Measurements from ENCODE around the gene AOC3. TPM values are rescaled to one million over a fixed set of nuclear protein-coding genes. Genes with fewer than 3 reads are reported as not detected.
"Not testable (repeated sequence)": the region's sequence is repeated elsewhere in the genome, so short reads cannot be mapped to it uniquely, and the experiment has no call there.

The AOC3 gene
- total and polyA plus RNA-seq, 4 donors, result 50.0 to 154 (median 69.2) TPM

DNA sequence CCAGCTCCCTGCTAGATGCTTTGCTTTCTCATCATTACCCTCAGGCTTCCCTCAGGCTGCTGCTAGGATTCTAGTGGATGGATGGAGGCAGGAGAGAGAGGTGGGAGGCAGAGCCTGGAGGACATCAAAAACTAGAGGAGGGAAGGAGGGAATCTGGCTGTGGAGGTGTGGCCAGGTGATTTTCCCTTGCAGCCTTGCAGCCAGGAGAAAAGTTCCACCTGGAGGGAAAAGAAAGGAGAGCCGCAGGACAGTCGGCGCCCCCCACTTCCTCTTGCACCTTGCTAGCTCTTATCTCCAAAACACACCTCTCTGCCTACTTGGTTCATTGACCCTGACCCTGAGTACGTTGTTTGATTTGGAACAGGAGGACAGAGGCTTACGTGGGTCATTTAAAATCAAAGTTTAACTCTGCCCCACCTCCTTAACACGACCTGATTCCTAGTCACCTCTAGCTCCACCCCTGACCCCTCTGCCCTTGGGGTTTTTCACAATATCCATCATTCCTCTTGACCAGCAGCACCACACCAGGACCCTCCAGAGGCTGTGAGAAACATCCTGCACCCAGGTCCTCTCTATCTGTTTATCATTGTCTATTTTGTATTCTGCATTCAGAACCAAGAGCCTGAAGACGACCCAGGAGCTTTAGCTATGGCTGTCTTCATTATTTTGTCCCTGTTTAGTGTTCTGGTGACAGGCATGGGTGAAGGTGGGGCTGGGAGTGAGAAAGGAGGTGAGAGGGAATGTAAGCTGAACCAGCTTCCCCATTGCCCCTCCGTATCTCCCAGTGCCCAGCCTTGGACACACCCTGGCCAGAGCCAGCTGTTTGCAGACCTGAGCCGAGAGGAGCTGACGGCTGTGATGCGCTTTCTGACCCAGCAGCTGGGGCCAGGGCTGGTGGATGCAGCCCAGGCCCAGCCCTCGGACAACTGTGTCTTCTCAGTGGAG lies 15.9 kb downstream of the AOC3 start:
- WGBS, 2 donors, result 62 to 84% methylated on average over 12 of the region's 12 CpGs
- H3K4me1 ChIP-seq (ENCODE audit: control insufficient read depth in 5 of 5, insufficient read depth in 5 of 5, low read length in 5 of 5), result peaks cover 0 to 24% (median 5%) of the 10 kb centered on the region in 5 donors
- no peak for DNase-seq
- no peak overlapping the region for H3K9ac ChIP-seq (ENCODE audit: insufficient read depth in 1 of 2, low read length in 2 of 2)
- peaks cover 0 to 20% (median 1%) of the 10 kb centered on the region in 4 donors for H3K36me3 ChIP-seq (ENCODE audit: control insufficient read depth in 4 of 4, insufficient read depth in 4 of 4, low read length in 4 of 4)
- ATAC-seq (ENCODE audit: insufficient read depth, low FRiP score), result no peak
- TF ChIP-seq, protein P1, sequence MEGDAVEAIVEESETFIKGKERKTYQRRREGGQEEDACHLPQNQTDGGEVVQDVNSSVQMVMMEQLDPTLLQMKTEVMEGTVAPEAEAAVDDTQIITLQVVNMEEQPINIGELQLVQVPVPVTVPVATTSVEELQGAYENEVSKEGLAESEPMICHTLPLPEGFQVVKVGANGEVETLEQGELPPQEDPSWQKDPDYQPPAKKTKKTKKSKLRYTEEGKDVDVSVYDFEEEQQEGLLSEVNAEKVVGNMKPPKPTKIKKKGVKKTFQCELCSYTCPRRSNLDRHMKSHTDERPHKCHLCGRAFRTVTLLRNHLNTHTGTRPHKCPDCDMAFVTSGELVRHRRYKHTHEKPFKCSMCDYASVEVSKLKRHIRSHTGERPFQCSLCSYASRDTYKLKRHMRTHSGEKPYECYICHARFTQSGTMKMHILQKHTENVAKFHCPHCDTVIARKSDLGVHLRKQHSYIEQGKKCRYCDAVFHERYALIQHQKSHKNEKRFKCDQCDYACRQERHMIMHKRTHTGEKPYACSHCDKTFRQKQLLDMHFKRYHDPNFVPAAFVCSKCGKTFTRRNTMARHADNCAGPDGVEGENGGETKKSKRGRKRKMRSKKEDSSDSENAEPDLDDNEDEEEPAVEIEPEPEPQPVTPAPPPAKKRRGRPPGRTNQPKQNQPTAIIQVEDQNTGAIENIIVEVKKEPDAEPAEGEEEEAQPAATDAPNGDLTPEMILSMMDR (IDR thresholded peaks at IDR 0.05; ENCODE audit: control extremely low read depth, extremely low read depth), result no peak
- no peak overlapping the region for H3K4me3 ChIP-seq
- H3K27me3 ChIP-seq (ENCODE audit: control insufficient read depth in 3 of 3, insufficient read depth in 3 of 3, low read length in 2 of 3), result no peaks in the 10 kb centered on the region
- H3K27ac ChIP-seq (ENCODE audit: low read depth in 1 of 2, low read length in 1 of 2), result no peak overlapping the region
- peaks cover 0 to 6% (median 0%) of the 10 kb centered on the region in 4 donors for H3K9me3 ChIP-seq (ENCODE audit: control insufficient read depth in 4 of 4, insufficient read depth in 3 of 4, low read length in 3 of 4)

DNA sequence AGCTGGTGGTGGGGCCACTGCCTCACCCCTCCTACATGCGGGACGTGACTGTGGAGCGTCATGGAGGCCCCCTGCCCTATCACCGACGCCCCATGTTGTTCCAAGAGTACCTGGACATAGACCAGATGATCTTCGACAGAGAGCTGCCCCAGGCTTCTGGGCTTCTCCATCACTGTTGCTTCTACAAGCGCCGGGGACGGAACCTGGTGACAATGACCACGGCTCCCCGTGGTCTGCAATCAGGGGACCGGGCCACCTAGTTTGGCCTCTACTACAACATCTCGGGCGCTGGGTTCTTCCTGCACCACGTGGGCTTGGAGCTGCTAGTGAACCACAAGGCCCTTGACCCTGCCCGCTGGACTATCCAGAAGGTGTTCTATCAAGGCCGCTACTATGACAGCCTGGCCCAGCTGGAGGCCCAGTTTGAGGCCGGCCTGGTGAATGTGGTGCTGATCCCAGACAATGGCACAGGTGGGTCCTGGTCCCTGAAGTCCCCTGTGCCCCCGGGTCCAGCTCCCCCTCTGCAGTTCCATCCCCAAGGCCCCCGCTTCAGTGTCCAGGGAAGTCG lies 16.8 kb downstream of the AOC3 start:
- peaks cover 0 to 19% (median 5%) of the 10 kb centered on the region in 5 donors for H3K4me1 ChIP-seq (ENCODE audit: control insufficient read depth in 5 of 5, insufficient read depth in 5 of 5, low read length in 5 of 5)
- peaks cover 0 to 20% (median 1%) of the 10 kb centered on the region in 4 donors for H3K36me3 ChIP-seq (ENCODE audit: control insufficient read depth in 4 of 4, insufficient read depth in 4 of 4, low read length in 4 of 4)
- ATAC-seq (ENCODE audit: insufficient read depth, low FRiP score); H3K4me3 ChIP-seq; DNase-seq; H3K9ac ChIP-seq (ENCODE audit: insufficient read depth in 1 of 2, low read length in 2 of 2); H3K27ac ChIP-seq (ENCODE audit: low read depth in 1 of 2, low read length in 1 of 2); H3K27me3 ChIP-seq (ENCODE audit: control insufficient read depth in 3 of 3, insufficient read depth in 3 of 3, low read length in 2 of 3); H3K9me3 ChIP-seq (ENCODE audit: control insufficient read depth in 4 of 4, insufficient read depth in 3 of 4, low read length in 3 of 4): not testable (repeated sequence)
- 95 to 97% methylated on average over 18 to 21 of the region's 21 CpGs for WGBS, 2 donors

DNA sequence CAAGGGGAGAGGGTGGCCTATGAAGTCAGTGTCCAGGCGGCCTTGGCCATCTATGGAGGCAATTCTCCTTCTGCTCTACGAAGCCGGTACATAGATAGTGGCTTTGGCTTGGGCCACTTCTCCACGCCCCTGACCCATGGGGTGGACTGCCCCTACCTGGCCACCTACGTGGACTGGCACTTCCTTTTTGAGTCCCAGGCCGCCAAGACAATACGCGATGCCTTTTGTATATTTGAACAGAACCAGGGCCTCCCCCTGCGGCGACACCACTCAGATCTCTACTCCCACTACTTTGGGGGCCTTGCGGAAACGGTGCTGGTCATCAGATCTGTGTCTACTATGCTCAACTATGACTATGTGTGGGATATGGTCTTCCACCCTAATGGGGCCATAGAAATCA lies 17.3 kb downstream of the AOC3 start:
- Histone ChIP-seq H3K36me3 (ENCODE audit: control insufficient read depth in 4 of 4, insufficient read depth in 4 of 4, low read length in 4 of 4) (peaks cover 0 to 20% (median 1%) of the 10 kb centered on the region in 4 donors), H3K27me3 (ENCODE audit: control insufficient read depth in 3 of 3, insufficient read depth in 3 of 3, low read length in 2 of 3) (no peaks in the 10 kb centered on the region), H3K4me3 (no peak overlapping the region), H3K4me1 (ENCODE audit: control insufficient read depth in 5 of 5, insufficient read depth in 5 of 5, low read length in 5 of 5) (peaks cover 0 to 25% (median 5%) of the 10 kb centered on the region in 5 donors), H3K9me3 (ENCODE audit: control insufficient read depth in 4 of 4, insufficient read depth in 3 of 4, low read length in 3 of 4) (peaks cover 0 to 6% (median 0%) of the 10 kb centered on the region in 4 donors), H3K27ac (ENCODE audit: low read depth in 1 of 2, low read length in 1 of 2) (no peak overlapping the region), H3K9ac (ENCODE audit: insufficient read depth in 1 of 2, low read length in 2 of 2) (no peak overlapping the region)
- TF ChIP-seq, protein P1 (IDR thresholded peaks at IDR 0.05; ENCODE audit: control extremely low read depth, extremely low read depth), result no peak
- 96% methylated on average over 12 of the region's 12 CpGs for WGBS, 2 donors
- DNase-seq (no peak), ATAC-seq (ENCODE audit: insufficient read depth, low FRiP score) (no peak)

DNA sequence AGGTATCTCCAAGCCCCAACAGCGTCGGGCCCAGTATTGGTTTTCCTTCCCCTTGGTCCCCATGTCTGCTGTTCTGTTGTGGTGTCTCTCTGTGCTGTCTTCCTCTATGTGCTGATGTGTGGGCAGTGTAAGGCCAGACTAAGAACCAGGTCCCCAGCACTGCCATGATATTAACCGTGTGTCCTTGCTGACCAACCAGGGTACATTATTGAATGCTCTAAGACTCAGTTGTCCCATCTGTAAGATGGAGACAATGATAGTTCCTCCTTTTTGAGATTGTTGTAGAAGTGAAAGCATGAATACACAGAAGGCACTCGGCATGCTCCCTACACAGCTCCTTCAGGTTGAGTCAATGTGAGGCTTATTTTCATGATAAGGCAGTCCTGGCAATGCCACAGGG lies 20.6 kb downstream of the AOC3 start:
- Histone ChIP-seq H3K9me3 (ENCODE audit: control insufficient read depth in 4 of 4, insufficient read depth in 3 of 4, low read length in 3 of 4) (peaks cover 0 to 6% (median 0%) of the 10 kb centered on the region in 4 donors), H3K27me3 (ENCODE audit: control insufficient read depth in 3 of 3, insufficient read depth in 3 of 3, low read length in 2 of 3) (no peaks in the 10 kb centered on the region), H3K36me3 (ENCODE audit: control insufficient read depth in 4 of 4, insufficient read depth in 4 of 4, low read length in 4 of 4) (peaks cover 0 to 18% (median 0%) of the 10 kb centered on the region in 4 donors), H3K9ac (ENCODE audit: insufficient read depth in 1 of 2, low read length in 2 of 2) (no peak overlapping the region), H3K27ac (ENCODE audit: low read depth in 1 of 2, low read length in 1 of 2) (no peak overlapping the region), H3K4me3 (no peak overlapping the region), H3K4me1 (ENCODE audit: control insufficient read depth in 5 of 5, insufficient read depth in 5 of 5, low read length in 5 of 5) (peaks cover 0 to 28% (median 8%) of the 10 kb centered on the region in 5 donors)
- 92 to 95% methylated on average over 4 of the region's 4 CpGs for WGBS, 2 donors
- TF ChIP-seq, protein P1 (IDR thresholded peaks at IDR 0.05; ENCODE audit: control extremely low read depth, extremely low read depth), result no peak
- no peak for ATAC-seq (ENCODE audit: insufficient read depth, low FRiP score)
- DNase-seq, result no peak

Data from lung (tissue), 12 donors.